OCI-LY7 (cell line): ENCODE measurements around the gene PTPRCAP. TPM values are rescaled to one million over a fixed set of nuclear protein-coding genes. Genes with fewer than 3 reads are reported as not detected.

Source experiments
- BruUV-seq: library from RNA; stranded (reverse); fragments of 400-500 nt; replicated peaks from 2 replicates; lab custom pipeline; 2021; lab: Mats Ljungman, UMichigan
- CTCF ChIA-PET: fragments of 300-600 bp; sonication (Branson Sonifier 250); formaldehyde crosslinking; loops from one replicate; lab custom pipeline; 2022; ENCODE audit warnings: antibody characterized with exemption; ENCODE audit not compliant: unreplicated experiment; lab: Charles Lee
- POLR2A ChIA-PET: fragments of 300-600 bp; sonication (Branson Sonifier 250); formaldehyde crosslinking; loops from one replicate; lab custom pipeline; 2022; ENCODE audit warnings: antibody characterized with exemption; lab: Charles Lee
- DNase-seq: peaks from one replicate; pipeline ENCODE4 v3.0.0-alpha.2; 2015; ENCODE audit warnings: low spot score
- H2AFZ ChIP-seq: fragments of 200-600 bp; sonication (generic), shearing (Covaris generic); 2 replicates; pipeline ENCODE4 v1.6.1; 2014; ENCODE audit warnings: mild to moderate bottlenecking, antibody characterized with exemption, low read length, moderate library complexity
- H3K27ac ChIP-seq: fragments of 200-600 bp; sonication (generic); 2 replicates; pipeline ENCODE4 v1.5.1; 2014; ENCODE audit warnings: mixed run types, low read depth, mild to moderate bottlenecking, moderate library complexity, low read length, inconsistent platforms; ENCODE audit not compliant: poor library complexity, severe bottlenecking
- H3K36me3 ChIP-seq: fragments of 200-600 bp; sonication (generic); 2 replicates; pipeline ENCODE4 v1.6.1; 2014; ENCODE audit warnings: mild to moderate bottlenecking, antibody characterized with exemption, low read length, moderate library complexity, mixed read lengths; ENCODE audit not compliant: insufficient read depth
- H3K4me1 ChIP-seq: fragments of 200-600 bp; sonication (generic); 2 replicates; pipeline ENCODE4 v1.5.1; 2014; ENCODE audit warnings: mild to moderate bottlenecking, low read length; ENCODE audit not compliant: insufficient read depth, poor library complexity, severe bottlenecking
- H3K4me2 ChIP-seq: fragments of 200-600 bp; sonication (generic); 2 replicates; pipeline ENCODE4 v1.6.1; 2014; ENCODE audit warnings: mild to moderate bottlenecking, low read length
- H3K4me3 ChIP-seq: fragments of 200-600 bp; sonication (generic); 2 replicates; pipeline ENCODE4 v1.5.1; 2014; ENCODE audit warnings: mild to moderate bottlenecking, low read depth, low read length; ENCODE audit not compliant: poor library complexity, severe bottlenecking
- H3K79me2 ChIP-seq: fragments of 200-600 bp; sonication (generic); 2 replicates; pipeline ENCODE4 v1.6.1; 2016; ENCODE audit warnings: low read depth, mild to moderate bottlenecking, low read length, moderate library complexity, mixed read lengths; ENCODE audit not compliant: insufficient read depth
- H3K9me2 ChIP-seq: fragments of 200-600 bp; sonication (generic); 2 replicates; pipeline ENCODE4 v1.6.1; 2016; ENCODE audit warnings: mild to moderate bottlenecking, low read length, mixed read lengths; ENCODE audit not compliant: insufficient read depth
- H3K9me3 ChIP-seq: fragments of 200-600 bp; sonication (generic); 2 replicates; pipeline ENCODE4 v1.6.1; 2014; ENCODE audit warnings: mild to moderate bottlenecking, mixed run types, low read length, mixed read lengths
- H4K20me1 ChIP-seq: fragments of 200-600 bp; sonication (generic); 2 replicates; pipeline ENCODE4 v1.6.1; 2014; ENCODE audit warnings: mild to moderate bottlenecking, antibody characterized with exemption, low read length, moderate library complexity, mixed read lengths; ENCODE audit not compliant: insufficient read depth
- CTCF ChIP-seq: fragments of 200-600 bp; sonication (generic); conservative IDR thresholded peaks from 2 replicates; pipeline ENCODE4 v1.5.1; 2014; ENCODE audit warnings: mild to moderate bottlenecking, antibody characterized with exemption, low read length, moderate library complexity, mixed read lengths
- EZH2phosphoT487 ChIP-seq: fragments of 200-600 bp; sonication (generic); IDR thresholded peaks from 2 replicates; pipeline ENCODE4 v1.6.1; 2018; ENCODE audit warnings: low read depth, borderline replicate concordance, mild to moderate bottlenecking, mixed run types, antibody characterized with exemption, low read length, moderate library complexity, mixed read lengths
- intact Hi-C: fragments of 100-400 bp; cut with micrococcal nuclease; formaldehyde crosslinking; loops from one replicate; pipeline ENCODE4 v1.10.0; 2022; ENCODE audit not compliant: unreplicated experiment
- total RNA-seq, 2 experiments: library from RNA; depleted of rRNA in 1 of 2; stranded (reverse); fragments of >200 nt in 1 of 2; shearing (Covaris generic) in 1 of 2; gene quantifications; 2 replicates each; pipeline ENCODE4 v1.2.3, GENCODE V29; 2014 to 2022

PTPRCAP gene
- total RNA-seq, 2 experiments from 2014 or later: 129 to 212 TPM

- peak; percentile 5 for DNase-seq
- no peak overlapping the region for H3K27ac ChIP-seq
- intact Hi-C loops: no loop called here
- no peak overlapping the region for H3K4me3 ChIP-seq
- TF ChIP-seq EZH2phosphoT487: no peak
- CTCF ChIA-PET: no interaction called here
- BruUV-seq: TSS peak; percentile 95
- H3K4me1 ChIP-seq: peaks cover 39% of the 10 kb centered on the region
- H3K9me2 ChIP-seq: no peaks in the 10 kb centered on the region
- 0 out of 2 replicates have a peak, but pooled peaks cover 7% of the 10 kb centered on the region for H4K20me1 ChIP-seq
- no peak overlapping the region for H3K4me2 ChIP-seq
- POLR2A ChIA-PET: no interaction called here
- H3K36me3 ChIP-seq: peaks cover 72% of the 10 kb centered on the region
- no peak overlapping the region for H2AFZ ChIP-seq
- H3K79me2 ChIP-seq: peaks cover 14% of the 10 kb centered on the region
- no peaks in the 10 kb centered on the region for H3K9me3 ChIP-seq
Measured at GRCh38 chr11:67397986-67398660, 39.4 kb downstream of the PTPRCAP start.

GRCh38 chr11:67397536-67397935, 39.9 kb downstream of the PTPRCAP start:
- DNase-seq: peak; percentile 1
- ChIA-PET CTCF (no interaction called here), POLR2A (no interaction called here)
- BruUV-seq: no TSS peak
- H3K4me3 ChIP-seq: no peak overlapping the region
- H3K9me3 ChIP-seq: no peaks in the 10 kb centered on the region
- intact Hi-C loops: no loop called here
- no peak for TF ChIP-seq CTCF
- TF ChIP-seq EZH2phosphoT487: no peak
- H3K4me1 ChIP-seq: peaks cover 37% of the 10 kb centered on the region
- H3K27ac ChIP-seq: no peak overlapping the region
- 0 out of 2 replicates have a peak, but pooled peaks cover 7% of the 10 kb centered on the region for H4K20me1 ChIP-seq
- H3K4me2 ChIP-seq: no peak overlapping the region
- H2AFZ ChIP-seq: no peak overlapping the region
- H3K36me3 ChIP-seq: peaks cover 72% of the 10 kb centered on the region
- H3K9me2 ChIP-seq: no peaks in the 10 kb centered on the region
- peaks cover 17% of the 10 kb centered on the region for H3K79me2 ChIP-seq

GRCh38 chr11:67396587-67397389, 40.7 kb downstream of the PTPRCAP start:
- DNase-seq: peak; percentile 9
- no peaks in the 10 kb centered on the region for H3K9me3 ChIP-seq
- intact Hi-C loops: no loop called here
- peaks cover 72% of the 10 kb centered on the region for H3K36me3 ChIP-seq
- H2AFZ ChIP-seq: no peak overlapping the region
- H3K9me2 ChIP-seq: no peaks in the 10 kb centered on the region
- H3K27ac ChIP-seq: peak overlapping the region; percentile 36
- peaks cover 32% of the 10 kb centered on the region for H3K4me1 ChIP-seq
- peak overlapping the region; percentile 47 for H3K4me2 ChIP-seq
- 0 out of 2 replicates have a peak, but pooled peaks cover 7% of the 10 kb centered on the region for H4K20me1 ChIP-seq
- CTCF ChIA-PET: no interaction called here
- POLR2A ChIA-PET: interaction anchor here (0.6 kb wide), 1 partner anchor 34 kb away, joined by 6 read pairs; no protein-coding TSS in a partner anchor
- no peak overlapping the region for H3K4me3 ChIP-seq
- BruUV-seq: no TSS peak
- peaks cover 24% of the 10 kb centered on the region for H3K79me2 ChIP-seq
- TF ChIP-seq CTCF (no peak), EZH2phosphoT487 (no peak)
